Activated T-helper 2 cell treated with anti-CD3 and anti-CD28 coated beads, Interferon-gamma antibody, Interleukin-2, Interleukin-4, amounts not matched to agents 10 μg/mL and 5 μg/mL and 100 μg/mL, durations not matched to agents 14 hours and 24 hours and 36 hours (primary cell): ENCODE measurements around the gene ANXA11. TPM values are rescaled to one million over a fixed set of nuclear protein-coding genes. Genes with fewer than 3 reads are reported as not detected.
"Not testable (repeated sequence)": the region's sequence is repeated elsewhere in the genome, so short reads cannot be mapped to it uniquely, and the experiment has no call there.

Experiments used
- DNase-seq: peaks from one replicate; pipeline ENCODE4 v3.0.0; 2021; ENCODE audit warnings: low spot score
- H3K27ac Mint-ChIP-seq: one replicate; pipeline ENCODE4 v1.8.0; 2021; ENCODE audit warnings: mixed read lengths
- H3K27me3 Mint-ChIP-seq: one replicate; pipeline ENCODE4 v1.8.0; 2021; ENCODE audit warnings: low read depth, mixed read lengths
- H3K36me3 Mint-ChIP-seq: one replicate; pipeline ENCODE4 v1.8.0; 2021; ENCODE audit warnings: low read depth, mixed read lengths
- H3K4me1 Mint-ChIP-seq: one replicate; pipeline ENCODE4 v1.8.0; 2021; ENCODE audit warnings: low read depth, mixed read lengths
- H3K4me3 Mint-ChIP-seq: one replicate; pipeline ENCODE4 v1.8.0; 2021; ENCODE audit warnings: low read depth, mild to moderate bottlenecking, moderate library complexity, mixed read lengths
- H3K9me3 Mint-ChIP-seq: one replicate; pipeline ENCODE4 v1.8.0; 2021; ENCODE audit warnings: mixed read lengths
- intact Hi-C: fragments of 100-400 bp; cut with micrococcal nuclease; formaldehyde crosslinking; loops from one replicate; pipeline ENCODE4 v1.15.1; 2023
- total RNA-seq: library from RNA; stranded (reverse); gene quantifications from 2 replicates; pipeline ENCODE4 v1.2.3, GENCODE V29; 2022

ANXA11 gene
- total RNA-seq, 1 donor from 2014 or later = 251 TPM

- intact Hi-C loops, H3K27ac Mint-ChIP-seq, H3K9me3 Mint-ChIP-seq, H3K36me3 Mint-ChIP-seq, DNase-seq, H3K27me3 Mint-ChIP-seq, H3K4me3 Mint-ChIP-seq, H3K4me1 Mint-ChIP-seq: not testable (repeated sequence)
These were observed 29.2 kb upstream of the ANXA11 start for GRCh38 chr10:80234331-80235235.

- H3K27ac Mint-ChIP-seq, H3K27me3 Mint-ChIP-seq, intact Hi-C loops, H3K9me3 Mint-ChIP-seq, H3K36me3 Mint-ChIP-seq, H3K4me3 Mint-ChIP-seq, H3K4me1 Mint-ChIP-seq, DNase-seq: not testable (repeated sequence)
These were observed 28.5 kb upstream of the ANXA11 start for GRCh38 chr10:80233871-80234270.

DNA sequence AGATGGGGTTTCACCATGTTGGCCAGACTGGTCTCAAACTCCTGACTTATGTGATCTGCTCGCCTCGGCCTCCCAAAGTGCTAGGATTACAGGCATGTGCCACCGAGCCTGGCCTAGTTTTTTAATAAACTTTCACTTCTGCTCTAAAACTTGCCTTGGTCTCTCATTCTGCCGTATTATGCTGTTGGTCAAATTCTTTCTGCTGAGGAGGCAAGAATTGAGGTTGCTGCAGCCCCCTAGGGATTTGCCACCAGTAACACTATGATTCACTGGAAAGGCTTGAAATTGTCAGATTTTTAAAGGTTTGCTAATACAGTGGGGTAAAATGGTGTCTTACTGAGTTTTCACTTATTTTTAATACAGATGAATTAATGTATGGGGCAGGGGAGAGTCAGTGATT is 21.4 kb upstream of the ANXA11 start:
- DNase-seq, H3K27ac Mint-ChIP-seq, H3K4me1 Mint-ChIP-seq, H3K4me3 Mint-ChIP-seq, H3K9me3 Mint-ChIP-seq, intact Hi-C loops, H3K36me3 Mint-ChIP-seq: not testable (repeated sequence)
- H3K27me3 Mint-ChIP-seq = peaks cover 16% of the 10 kb centered on the region

DNA sequence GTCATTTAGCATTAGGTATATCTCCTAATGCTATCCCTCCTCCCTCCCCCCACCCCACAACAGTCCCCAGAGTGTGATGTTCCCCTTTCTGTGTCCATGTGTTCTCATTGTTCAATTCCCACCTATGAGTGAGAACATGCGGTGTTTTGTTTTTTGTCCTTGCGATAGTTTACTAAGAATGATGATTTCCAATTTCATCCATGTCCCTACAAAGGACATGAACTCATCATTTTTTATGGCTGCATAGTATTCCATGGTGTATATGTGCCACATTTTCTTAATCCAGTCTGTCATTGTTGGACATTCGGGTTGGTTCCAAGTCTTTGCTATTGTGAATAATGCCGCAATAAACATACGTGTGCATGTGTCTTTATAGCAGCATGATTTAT is 17.7 kb upstream of the ANXA11 start:
- H3K36me3 Mint-ChIP-seq, H3K27ac Mint-ChIP-seq, H3K4me1 Mint-ChIP-seq, intact Hi-C loops, H3K4me3 Mint-ChIP-seq, H3K9me3 Mint-ChIP-seq, DNase-seq: not testable (repeated sequence)
- peaks cover 15% of the 10 kb centered on the region for H3K27me3 Mint-ChIP-seq

DNA sequence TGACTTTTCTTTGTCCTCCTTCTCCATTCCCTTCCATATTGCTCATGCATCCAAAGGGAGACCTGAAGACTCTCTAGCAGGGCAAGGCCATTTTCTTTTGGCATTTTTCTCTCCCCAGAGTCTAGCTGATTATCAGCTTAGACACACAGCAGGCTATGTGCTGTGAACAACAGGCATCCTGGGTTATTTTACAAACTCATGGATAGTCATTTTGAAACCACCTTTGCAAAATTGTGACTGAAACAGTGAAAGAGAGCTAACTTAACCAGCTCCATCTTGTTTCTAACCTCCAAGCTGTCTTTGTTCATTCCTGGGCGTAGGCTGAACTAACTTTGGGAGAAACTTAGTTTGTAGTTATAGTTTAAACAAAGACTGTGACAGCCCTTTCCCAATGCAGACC is 13.5 kb upstream of the ANXA11 start:
- H3K36me3 Mint-ChIP-seq, H3K4me3 Mint-ChIP-seq, intact Hi-C loops, H3K9me3 Mint-ChIP-seq, DNase-seq, H3K27me3 Mint-ChIP-seq, H3K4me1 Mint-ChIP-seq, H3K27ac Mint-ChIP-seq: not testable (repeated sequence)

GRCh38 chr10:80214368-80214982 is 9.1 kb upstream of the ANXA11 start:
- DNase-seq, H3K4me3 Mint-ChIP-seq, H3K36me3 Mint-ChIP-seq, intact Hi-C loops, H3K27ac Mint-ChIP-seq, H3K9me3 Mint-ChIP-seq, H3K27me3 Mint-ChIP-seq: not testable (repeated sequence)
- H3K4me1 Mint-ChIP-seq = peaks cover 20% of the 10 kb centered on the region

DNA sequence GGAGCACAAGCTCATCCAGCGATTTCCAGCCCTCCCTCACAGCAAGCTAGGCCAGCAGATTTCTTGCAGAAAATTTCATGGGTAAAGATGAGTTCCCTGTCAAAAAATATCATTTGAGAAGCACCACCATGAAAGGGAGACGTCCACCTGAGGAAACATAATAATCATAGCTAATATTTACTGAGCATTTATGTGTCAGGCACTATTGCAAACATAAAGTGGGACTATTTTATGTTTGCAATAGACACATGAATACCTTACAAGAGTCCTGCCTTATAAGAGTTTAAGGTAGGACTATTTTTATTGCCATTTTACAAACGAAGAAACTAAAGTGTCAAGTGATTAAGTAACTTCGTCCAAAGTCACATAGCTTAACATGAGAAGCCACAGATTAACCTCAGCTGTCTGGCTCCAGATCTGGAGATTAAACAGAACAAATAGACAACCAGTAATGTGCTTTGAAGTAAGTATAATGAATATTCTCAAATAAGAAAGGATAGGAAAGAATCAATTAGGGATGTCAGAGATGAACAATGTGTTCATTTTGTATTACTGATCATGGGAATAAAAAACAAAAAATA is 7.3 kb upstream of the ANXA11 start:
- H3K27ac Mint-ChIP-seq, H3K27me3 Mint-ChIP-seq, H3K36me3 Mint-ChIP-seq, H3K9me3 Mint-ChIP-seq, DNase-seq, H3K4me3 Mint-ChIP-seq, intact Hi-C loops: not testable (repeated sequence)
- peaks cover 20% of the 10 kb centered on the region for H3K4me1 Mint-ChIP-seq

GRCh38 chr10:80211786-80212185 is 6.4 kb upstream of the ANXA11 start:
- H3K36me3 Mint-ChIP-seq = no peaks in the 10 kb centered on the region
- no peaks in the 10 kb centered on the region for H3K27me3 Mint-ChIP-seq
- no peak overlapping the region for H3K27ac Mint-ChIP-seq
- DNase-seq = no peak
- intact Hi-C loops = no loop called here
- H3K4me3 Mint-ChIP-seq = no peak overlapping the region
- H3K9me3 Mint-ChIP-seq = no peaks in the 10 kb centered on the region
- H3K4me1 Mint-ChIP-seq = peaks cover 20% of the 10 kb centered on the region

DNA sequence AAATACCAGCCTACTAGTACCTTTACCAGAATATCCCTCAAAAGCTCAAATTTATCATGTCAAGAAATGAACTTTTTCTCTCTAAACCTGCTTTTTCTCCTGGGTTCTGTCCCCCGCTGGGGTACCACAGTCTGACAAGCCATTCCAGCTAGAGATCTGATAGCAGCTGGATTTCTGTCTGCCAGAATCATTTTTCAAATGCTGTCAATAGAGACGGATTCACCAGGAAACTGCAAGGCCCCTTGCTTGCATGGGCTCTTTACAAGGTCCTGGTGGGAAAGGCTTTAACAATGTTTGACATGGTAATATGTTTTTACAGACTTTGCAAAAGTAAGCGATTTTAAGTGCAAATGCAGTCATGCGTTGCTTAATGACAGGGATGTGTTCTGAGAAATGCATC is 4.9 kb upstream of the ANXA11 start:
- Mint-ChIP-seq H3K9me3 (no peaks in the 10 kb centered on the region), H3K4me1 (peaks cover 28% of the 10 kb centered on the region), H3K4me3 (no peak overlapping the region), H3K27ac (no peak overlapping the region), H3K27me3 (no peaks in the 10 kb centered on the region), H3K36me3 (no peaks in the 10 kb centered on the region)
- no peak for DNase-seq
- intact Hi-C loops = no loop called here

DNA sequence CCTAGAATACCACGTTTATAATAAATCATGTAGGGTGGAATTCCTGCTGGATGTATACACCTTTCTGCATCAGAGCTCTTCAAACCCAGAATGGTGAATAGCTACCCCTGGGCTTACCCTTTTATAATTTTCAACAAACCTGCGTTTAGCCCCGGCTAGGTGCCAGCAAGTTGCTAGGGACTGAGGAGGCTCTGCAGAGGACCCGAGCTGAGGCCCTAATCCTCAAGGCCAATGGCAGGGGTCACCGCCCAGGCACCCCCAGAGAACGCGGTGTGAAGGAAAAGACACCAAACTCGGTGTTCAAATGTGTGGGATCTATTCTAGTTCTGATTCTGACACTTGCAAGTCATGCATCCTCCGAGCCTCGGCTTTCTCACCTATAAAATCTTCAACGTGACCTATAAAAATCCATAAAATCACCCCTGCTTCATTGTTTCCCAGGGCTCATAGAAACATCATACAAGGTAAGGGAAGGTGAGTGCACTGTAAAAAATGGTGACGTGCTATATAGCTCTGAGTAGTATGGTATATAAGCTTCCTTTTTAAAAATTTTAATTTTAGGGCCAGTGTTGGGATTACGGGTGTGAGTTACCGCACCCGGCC is 2.5 kb upstream of the ANXA11 start:
- no peaks in the 10 kb centered on the region for H3K27me3 Mint-ChIP-seq
- no peak overlapping the region for H3K27ac Mint-ChIP-seq
- DNase-seq = no peak
- no peaks in the 10 kb centered on the region for H3K9me3 Mint-ChIP-seq
- no peak overlapping the region for H3K4me3 Mint-ChIP-seq
- peaks cover 11% of the 10 kb centered on the region for H3K36me3 Mint-ChIP-seq
- intact Hi-C loops = loop anchor here (5.0 to 10.0 kb wide), 2 partner anchors 56 to 873 kb away; no protein-coding TSS in a partner anchor
- peaks cover 36% of the 10 kb centered on the region for H3K4me1 Mint-ChIP-seq

DNA sequence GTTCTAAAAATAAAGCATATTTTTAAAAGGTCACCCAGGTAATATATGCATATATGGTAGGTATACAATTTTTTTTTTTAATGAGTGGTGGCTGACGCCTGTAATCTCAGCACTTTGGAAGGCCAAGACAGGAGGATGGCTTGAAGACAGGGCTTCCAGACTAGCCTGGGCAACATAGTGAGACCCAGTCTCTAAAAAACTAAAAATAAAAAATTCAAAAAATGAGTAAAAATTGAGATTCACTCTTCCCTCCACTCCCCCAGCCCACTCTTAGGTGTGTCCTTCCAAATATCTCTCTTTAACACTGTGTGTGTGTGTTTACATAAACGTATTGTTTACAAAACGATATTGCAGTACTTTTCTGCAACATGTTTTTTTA is 929 bp upstream of the ANXA11 start:
- no peaks in the 10 kb centered on the region for H3K9me3 Mint-ChIP-seq
- intact Hi-C loops = loop anchor here (5.0 to 10.0 kb wide), 2 partner anchors 54 to 871 kb away; no protein-coding TSS in a partner anchor
- no peaks in the 10 kb centered on the region for H3K27me3 Mint-ChIP-seq
- H3K4me3 Mint-ChIP-seq = peak overlapping the region; percentile 85
- H3K27ac Mint-ChIP-seq = peak overlapping the region; percentile 68
- peaks cover 23% of the 10 kb centered on the region for H3K36me3 Mint-ChIP-seq
- no peak for DNase-seq
- H3K4me1 Mint-ChIP-seq = peaks cover 40% of the 10 kb centered on the region

GRCh38 chr10:80204677-80205476 is 460 bp downstream of the ANXA11 start:
- intact Hi-C loops = loop anchor here (1.0 to 10.0 kb wide), 6 partner anchors 9 to 870 kb away; no protein-coding TSS in a partner anchor
- H3K27ac Mint-ChIP-seq = peak overlapping the region; percentile 86
- H3K9me3 Mint-ChIP-seq = no peaks in the 10 kb centered on the region
- H3K27me3 Mint-ChIP-seq = no peaks in the 10 kb centered on the region
- DNase-seq = no peak
- H3K4me1 Mint-ChIP-seq = peaks cover 51% of the 10 kb centered on the region
- peak overlapping the region; percentile 97 for H3K4me3 Mint-ChIP-seq
- H3K36me3 Mint-ChIP-seq = peaks cover 32% of the 10 kb centered on the region
